HEK293 (cell line): Measurements from ENCODE around the gene GRIN2A.

ENCODE experiments used
- CTCF ChIA-PET: fragments of 350-600 bp; formaldehyde crosslinking; extraction: SDS; loops from one replicate; lab custom pipeline; 2021; ENCODE audit warnings: antibody characterized with exemption; lab: Yijun Ruan, JAX
- POLR2A ChIA-PET: fragments of 300-600 bp; formaldehyde crosslinking; extraction: SDS; loops from one replicate; lab custom pipeline; 2020; ENCODE audit warnings: antibody characterized with exemption, inconsistent platforms; lab: Yijun Ruan, JAX
- H3K27ac ChIP-seq: fragments of 200-500 bp; sonication (Bioruptor generic); 2 replicates; pipeline ENCODE4 v1.5.1; 2014; ENCODE audit warnings: low read depth, low read length, control low read depth, inconsistent platforms; ENCODE audit errors: extremely low read depth
- H3K36me3 ChIP-seq, 2 experiments: fragments of 200-500 bp in 1 of 2; sonication (Bioruptor generic) in 1 of 2; 1 replicate in 1 of 2; 2 replicates in 1 of 2; pipeline ENCODE4 v1.5.1; 2014 to 2017; ENCODE audit warnings: inconsistent platforms in 2 of 2, low read length in 2 of 2; ENCODE audit not compliant: control insufficient read depth in 2 of 2, insufficient read depth in 1 of 2
- H3K4me1 ChIP-seq: fragments of 200-500 bp; sonication (Bioruptor generic); 2 replicates; pipeline ENCODE4 v1.5.1; 2014; ENCODE audit warnings: mild to moderate bottlenecking, low read length, inconsistent platforms; ENCODE audit not compliant: control insufficient read depth, insufficient read depth
- H3K4me3 ChIP-seq: 2 replicates; pipeline ENCODE4 v1.5.1; 2011; ENCODE audit warnings: low read depth, mild to moderate bottlenecking, control low read depth, low read length, moderate library complexity
- H3K9me3 ChIP-seq: fragments of 200-500 bp; sonication (Bioruptor generic); 2 replicates; pipeline ENCODE4 v1.5.1; 2014; ENCODE audit warnings: low read depth, low read length, inconsistent platforms; ENCODE audit not compliant: control insufficient read depth, insufficient read depth
- KLF7 ChIP-seq: fragments of 450-650 bp; formaldehyde crosslinking; IDR thresholded peaks from 2 replicates; pipeline ENCODE4 v1.5.1; 2016; ENCODE audit warnings: missing biosample characterization, missing genetic modification characterization, borderline replicate concordance
- MYNN ChIP-seq: fragments of 450-650 bp; formaldehyde crosslinking; IDR thresholded peaks from 2 replicates; pipeline ENCODE4 v1.5.1; 2016; ENCODE audit warnings: missing biosample characterization, missing genetic modification characterization, borderline replicate concordance
- ZBTB1 ChIP-seq: fragments of 450-650 bp; formaldehyde crosslinking; IDR thresholded peaks from 2 replicates; pipeline ENCODE4 v1.5.1; 2016; ENCODE audit warnings: missing biosample characterization, missing genetic modification characterization
- ZBTB7A ChIP-seq: fragments of 450-650 bp; formaldehyde crosslinking; IDR thresholded peaks from 2 replicates; pipeline ENCODE4 v1.5.1; 2016; ENCODE audit warnings: low read depth, missing biosample characterization, missing genetic modification characterization
- ZFP3 ChIP-seq: fragments of 450-650 bp; formaldehyde crosslinking; IDR thresholded peaks from 2 replicates; pipeline ENCODE4 v1.5.1; 2016; ENCODE audit warnings: low read depth, missing biosample characterization, missing genetic modification characterization
- ZFP41 ChIP-seq: fragments of 450-650 bp; formaldehyde crosslinking; IDR thresholded peaks from 2 replicates; pipeline ENCODE4 v1.5.1; 2016; ENCODE audit warnings: missing biosample characterization, missing genetic modification characterization, borderline replicate concordance
- ZNF140 ChIP-seq: fragments of 450-650 bp; formaldehyde crosslinking; IDR thresholded peaks from 2 replicates; pipeline ENCODE4 v1.5.1; 2016; ENCODE audit warnings: missing biosample characterization, missing genetic modification characterization
- ZNF157 ChIP-seq: fragments of 450-650 bp; formaldehyde crosslinking; IDR thresholded peaks from 2 replicates; pipeline ENCODE4 v1.5.1; 2016; ENCODE audit warnings: missing biosample characterization, missing genetic modification characterization
- ZNF311 ChIP-seq: fragments of 450-650 bp; formaldehyde crosslinking; IDR thresholded peaks from 2 replicates; pipeline ENCODE4 v1.5.1; 2017; ENCODE audit warnings: missing biosample characterization, missing genetic modification characterization, borderline replicate concordance
- ZNF350 ChIP-seq: fragments of 450-650 bp; formaldehyde crosslinking; IDR thresholded peaks from 2 replicates; pipeline ENCODE4 v1.5.0; 2017; ENCODE audit warnings: missing biosample characterization, mild to moderate bottlenecking, missing genetic modification characterization
- ZNF544 ChIP-seq: fragments of 450-650 bp; formaldehyde crosslinking; IDR thresholded peaks from 2 replicates; pipeline ENCODE4 v1.5.0; 2017; ENCODE audit warnings: missing biosample characterization, missing genetic modification characterization
- ZNF561 ChIP-seq: fragments of 450-650 bp; IDR thresholded peaks from 2 replicates; pipeline ENCODE4 v1.5.1; 2018; ENCODE audit warnings: missing biosample characterization, missing genetic modification characterization, borderline replicate concordance
- ZNF571 ChIP-seq: fragments of 450-650 bp; formaldehyde crosslinking; IDR thresholded peaks from 2 replicates; pipeline ENCODE4 v1.5.0; 2017; ENCODE audit warnings: missing biosample characterization, missing genetic modification characterization
- ZNF654 ChIP-seq: fragments of 450-650 bp; formaldehyde crosslinking; IDR thresholded peaks from 2 replicates; pipeline ENCODE4 v1.5.1; 2016; ENCODE audit warnings: low read depth, missing biosample characterization, missing genetic modification characterization
- ZNF677 ChIP-seq: fragments of 450-650 bp; IDR thresholded peaks from 2 replicates; pipeline ENCODE4 v1.5.0; 2018; ENCODE audit warnings: missing biosample characterization, mild to moderate bottlenecking, missing genetic modification characterization, moderate library complexity
- ZNF707 ChIP-seq: fragments of 450-650 bp; formaldehyde crosslinking; IDR thresholded peaks from 2 replicates; pipeline ENCODE4 v1.5.1; 2016; ENCODE audit warnings: missing biosample characterization, missing genetic modification characterization
- ZNF843 ChIP-seq: fragments of 450-650 bp; formaldehyde crosslinking; IDR thresholded peaks from 2 replicates; pipeline ENCODE4 v1.5.1; 2016; ENCODE audit warnings: missing biosample characterization, missing genetic modification characterization
- TF ChIP-seq, protein P1 (sequence below): fragments of 450-650 bp; formaldehyde crosslinking; IDR thresholded peaks from 2 replicates; pipeline ENCODE4 v1.5.1; 2016; ENCODE audit warnings: missing biosample characterization, missing genetic modification characterization
- TF ChIP-seq, protein P2 (sequence below): fragments of 450-650 bp; formaldehyde crosslinking; IDR thresholded peaks from 2 replicates; pipeline ENCODE4 v1.5.1; 2016; ENCODE audit warnings: missing biosample characterization, missing genetic modification characterization
- TF ChIP-seq, protein P3 (sequence below): fragments of 450-650 bp; formaldehyde crosslinking; IDR thresholded peaks from 2 replicates; pipeline ENCODE4 v1.5.1; 2016; ENCODE audit warnings: missing biosample characterization, missing genetic modification characterization
- TF ChIP-seq, protein P4 (sequence below): fragments of 450-650 bp; formaldehyde crosslinking; IDR thresholded peaks from 2 replicates; pipeline ENCODE4 v1.5.1; 2016; ENCODE audit warnings: missing biosample characterization, missing genetic modification characterization, borderline replicate concordance
- TF ChIP-seq, protein P5 (sequence below): fragments of 450-650 bp; formaldehyde crosslinking; IDR thresholded peaks from 2 replicates; pipeline ENCODE4 v1.5.1; 2016; ENCODE audit warnings: missing biosample characterization, missing genetic modification characterization, low read depth

The GRIN2A gene

DNA sequence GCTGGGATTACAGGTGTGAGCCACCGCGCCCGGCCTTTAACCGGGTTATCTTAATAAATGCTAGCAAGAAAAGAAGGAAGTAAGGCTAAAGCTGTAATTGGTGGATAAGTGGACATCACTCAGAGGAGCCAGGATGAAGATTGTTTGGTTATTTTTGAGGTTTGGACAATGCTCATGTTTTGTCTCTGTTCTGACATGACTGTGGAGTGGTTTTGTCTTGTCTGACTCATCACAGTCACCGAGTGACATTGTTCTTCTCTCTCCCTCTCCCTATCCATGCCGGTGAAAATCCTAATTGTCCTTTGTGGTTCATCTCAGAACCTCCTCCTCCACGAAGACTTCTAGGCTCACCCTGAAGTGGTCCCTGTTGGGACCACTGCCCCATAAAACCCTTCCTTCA, 23.5 kb upstream of the GRIN2A start:
- H3K9me3 ChIP-seq = no peaks in the 10 kb centered on the region
- CTCF ChIA-PET = no interaction called here
- H3K27ac ChIP-seq = no peak overlapping the region
- no peak for TF ChIP-seq ZNF140 (tag by site-specific recombination)
- no peak for TF ChIP-seq ZNF571
- no peak for TF ChIP-seq ZNF843
- TF ChIP-seq, protein P1, sequence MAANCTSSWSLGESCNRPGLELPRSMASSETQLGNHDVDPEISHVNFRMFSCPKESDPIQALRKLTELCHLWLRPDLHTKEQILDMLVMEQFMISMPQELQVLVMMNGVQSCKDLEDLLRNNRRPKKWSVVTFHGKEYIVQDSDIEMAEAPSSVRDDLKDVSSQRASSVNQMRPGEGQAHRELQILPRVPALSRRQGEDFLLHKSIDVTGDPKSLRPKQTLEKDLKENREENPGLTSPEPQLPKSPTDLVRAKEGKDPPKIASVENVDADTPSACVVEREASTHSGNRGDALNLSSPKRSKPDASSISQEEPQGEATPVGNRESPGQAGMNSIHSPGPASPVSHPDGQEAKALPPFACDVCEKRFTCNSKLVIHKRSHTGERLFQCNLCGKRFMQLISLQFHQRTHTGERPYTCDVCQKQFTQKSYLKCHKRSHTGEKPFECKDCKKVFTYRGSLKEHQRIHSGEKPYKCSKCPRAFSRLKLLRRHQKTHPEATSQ (tag by site-specific recombination) = no peak
- TF ChIP-seq ZFP3 (tag by site-specific recombination) = no peak
- no peak for TF ChIP-seq ZBTB7A (tag by site-specific recombination)
- TF ChIP-seq ZNF707 (tag by site-specific recombination) = no peak
- no peak for TF ChIP-seq MYNN
- TF ChIP-seq ZNF350 (tag by site-specific recombination) = no peak
- TF ChIP-seq ZBTB1 (tag by site-specific recombination) = no peak
- TF ChIP-seq ZNF654 (tag by site-specific recombination) = no peak
- TF ChIP-seq, all 188 proteins: peak for 0
- H3K4me1 ChIP-seq = no peaks in the 10 kb centered on the region
- POLR2A ChIA-PET = interaction anchor here (0.6 kb wide), 1 partner anchor 28 kb away, joined by 3 read pairs; no protein-coding TSS in a partner anchor
- H3K4me3 ChIP-seq = no peak overlapping the region
- no peaks in the 10 kb centered on the region for H3K36me3 ChIP-seq

DNA sequence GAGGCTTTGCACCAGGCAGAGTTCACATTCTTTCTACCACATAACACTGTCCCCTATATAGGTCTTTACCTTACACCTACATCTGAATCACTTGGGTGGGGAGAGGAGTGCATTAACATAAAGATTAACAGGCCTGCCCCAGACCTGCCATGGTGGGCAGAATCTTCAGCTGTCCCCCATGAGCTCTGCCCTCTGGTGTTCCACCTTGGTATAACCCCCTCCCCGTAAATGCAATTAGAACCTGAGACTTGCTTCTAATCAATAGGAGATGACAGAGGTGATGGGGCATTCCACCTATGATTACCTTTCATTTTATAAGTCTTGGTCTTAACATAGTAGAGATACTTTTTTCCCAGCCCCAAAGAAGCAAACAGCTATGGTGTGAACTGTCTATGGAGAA, 20.4 kb upstream of the GRIN2A start:
- H3K9me3 ChIP-seq = no peaks in the 10 kb centered on the region

More for the DNA sequence above, 20.4 kb upstream of the GRIN2A start:
- no peak overlapping the region for H3K27ac ChIP-seq
- ChIA-PET CTCF (interaction anchor here (0.7 to 1.1 kb wide), 3 partner anchors 12 to 53 kb away, joined by 3 read pairs; no protein-coding TSS in a partner anchor), POLR2A (no interaction called here)
- no peaks in the 10 kb centered on the region for H3K4me1 ChIP-seq
- H3K4me3 ChIP-seq = no peak overlapping the region
- TF ChIP-seq ZNF677 (tag by site-specific recombination) = no peak
- TF ChIP-seq, protein P2, sequence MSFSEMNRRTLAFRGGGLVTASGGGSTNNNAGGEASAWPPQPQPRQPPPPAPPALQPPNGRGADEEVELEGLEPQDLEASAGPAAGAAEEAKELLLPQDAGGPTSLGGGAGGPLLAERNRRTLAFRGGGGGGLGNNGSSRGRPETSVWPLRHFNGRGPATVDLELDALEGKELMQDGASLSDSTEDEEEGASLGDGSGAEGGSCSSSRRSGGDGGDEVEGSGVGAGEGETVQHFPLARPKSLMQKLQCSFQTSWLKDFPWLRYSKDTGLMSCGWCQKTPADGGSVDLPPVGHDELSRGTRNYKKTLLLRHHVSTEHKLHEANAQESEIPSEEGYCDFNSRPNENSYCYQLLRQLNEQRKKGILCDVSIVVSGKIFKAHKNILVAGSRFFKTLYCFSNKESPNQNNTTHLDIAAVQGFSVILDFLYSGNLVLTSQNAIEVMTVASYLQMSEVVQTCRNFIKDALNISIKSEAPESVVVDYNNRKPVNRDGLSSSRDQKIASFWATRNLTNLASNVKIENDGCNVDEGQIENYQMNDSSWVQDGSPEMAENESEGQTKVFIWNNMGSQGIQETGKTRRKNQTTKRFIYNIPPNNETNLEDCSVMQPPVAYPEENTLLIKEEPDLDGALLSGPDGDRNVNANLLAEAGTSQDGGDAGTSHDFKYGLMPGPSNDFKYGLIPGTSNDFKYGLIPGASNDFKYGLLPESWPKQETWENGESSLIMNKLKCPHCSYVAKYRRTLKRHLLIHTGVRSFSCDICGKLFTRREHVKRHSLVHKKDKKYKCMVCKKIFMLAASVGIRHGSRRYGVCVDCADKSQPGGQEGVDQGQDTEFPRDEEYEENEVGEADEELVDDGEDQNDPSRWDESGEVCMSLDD (tag by site-specific recombination) = no peak
- no peak for TF ChIP-seq ZNF561 (tag by site-specific recombination)
- no peak for TF ChIP-seq ZNF311
- TF ChIP-seq ZFP41 (tag by site-specific recombination) = no peak
- TF ChIP-seq, protein P3, sequence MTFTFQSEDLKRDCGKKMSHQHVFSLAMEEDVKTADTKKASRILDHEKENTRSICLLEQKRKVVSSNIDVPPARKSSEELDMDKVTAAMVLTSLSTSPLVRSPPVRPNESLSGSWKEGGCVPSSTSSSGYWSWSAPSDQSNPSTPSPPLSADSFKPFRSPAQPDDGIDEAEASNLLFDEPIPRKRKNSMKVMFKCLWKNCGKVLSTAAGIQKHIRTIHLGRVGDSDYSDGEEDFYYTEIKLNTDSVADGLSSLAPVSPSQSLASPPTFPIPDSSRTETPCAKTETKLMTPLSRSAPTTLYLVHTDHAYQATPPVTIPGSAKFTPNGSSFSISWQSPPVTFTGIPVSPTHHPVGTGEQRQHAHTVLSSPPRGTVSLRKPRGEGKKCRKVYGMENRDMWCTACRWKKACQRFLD (tag by site-specific recombination) = no peak
- TF ChIP-seq, protein P4, sequence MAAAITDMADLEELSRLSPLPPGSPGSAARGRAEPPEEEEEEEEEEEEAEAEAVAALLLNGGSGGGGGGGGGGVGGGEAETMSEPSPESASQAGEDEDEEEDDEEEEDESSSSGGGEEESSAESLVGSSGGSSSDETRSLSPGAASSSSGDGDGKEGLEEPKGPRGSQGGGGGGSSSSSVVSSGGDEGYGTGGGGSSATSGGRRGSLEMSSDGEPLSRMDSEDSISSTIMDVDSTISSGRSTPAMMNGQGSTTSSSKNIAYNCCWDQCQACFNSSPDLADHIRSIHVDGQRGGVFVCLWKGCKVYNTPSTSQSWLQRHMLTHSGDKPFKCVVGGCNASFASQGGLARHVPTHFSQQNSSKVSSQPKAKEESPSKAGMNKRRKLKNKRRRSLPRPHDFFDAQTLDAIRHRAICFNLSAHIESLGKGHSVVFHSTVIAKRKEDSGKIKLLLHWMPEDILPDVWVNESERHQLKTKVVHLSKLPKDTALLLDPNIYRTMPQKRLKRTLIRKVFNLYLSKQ = no peak
- TF ChIP-seq, protein P1 (tag by site-specific recombination) = no peak
- TF ChIP-seq KLF7 = no peak
- TF ChIP-seq ZNF544 = no peak
- TF ChIP-seq ZNF157 = no peak
- TF ChIP-seq, protein P5, sequence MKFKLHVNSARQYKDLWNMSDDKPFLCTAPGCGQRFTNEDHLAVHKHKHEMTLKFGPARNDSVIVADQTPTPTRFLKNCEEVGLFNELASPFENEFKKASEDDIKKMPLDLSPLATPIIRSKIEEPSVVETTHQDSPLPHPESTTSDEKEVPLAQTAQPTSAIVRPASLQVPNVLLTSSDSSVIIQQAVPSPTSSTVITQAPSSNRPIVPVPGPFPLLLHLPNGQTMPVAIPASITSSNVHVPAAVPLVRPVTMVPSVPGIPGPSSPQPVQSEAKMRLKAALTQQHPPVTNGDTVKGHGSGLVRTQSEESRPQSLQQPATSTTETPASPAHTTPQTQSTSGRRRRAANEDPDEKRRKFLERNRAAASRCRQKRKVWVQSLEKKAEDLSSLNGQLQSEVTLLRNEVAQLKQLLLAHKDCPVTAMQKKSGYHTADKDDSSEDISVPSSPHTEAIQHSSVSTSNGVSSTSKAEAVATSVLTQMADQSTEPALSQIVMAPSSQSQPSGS (tag by site-specific recombination) = no peak
- H3K36me3 ChIP-seq = no peaks in the 10 kb centered on the region
